ENCODE data around the gene FAM229A. TPM values are rescaled to one million over a fixed set of nuclear protein-coding genes. Genes with fewer than 3 reads are reported as not detected.

FAM229A gene
- polyA plus RNA-seq, 3 donors, result 19.9 TPM; not detected in 2

DNA sequence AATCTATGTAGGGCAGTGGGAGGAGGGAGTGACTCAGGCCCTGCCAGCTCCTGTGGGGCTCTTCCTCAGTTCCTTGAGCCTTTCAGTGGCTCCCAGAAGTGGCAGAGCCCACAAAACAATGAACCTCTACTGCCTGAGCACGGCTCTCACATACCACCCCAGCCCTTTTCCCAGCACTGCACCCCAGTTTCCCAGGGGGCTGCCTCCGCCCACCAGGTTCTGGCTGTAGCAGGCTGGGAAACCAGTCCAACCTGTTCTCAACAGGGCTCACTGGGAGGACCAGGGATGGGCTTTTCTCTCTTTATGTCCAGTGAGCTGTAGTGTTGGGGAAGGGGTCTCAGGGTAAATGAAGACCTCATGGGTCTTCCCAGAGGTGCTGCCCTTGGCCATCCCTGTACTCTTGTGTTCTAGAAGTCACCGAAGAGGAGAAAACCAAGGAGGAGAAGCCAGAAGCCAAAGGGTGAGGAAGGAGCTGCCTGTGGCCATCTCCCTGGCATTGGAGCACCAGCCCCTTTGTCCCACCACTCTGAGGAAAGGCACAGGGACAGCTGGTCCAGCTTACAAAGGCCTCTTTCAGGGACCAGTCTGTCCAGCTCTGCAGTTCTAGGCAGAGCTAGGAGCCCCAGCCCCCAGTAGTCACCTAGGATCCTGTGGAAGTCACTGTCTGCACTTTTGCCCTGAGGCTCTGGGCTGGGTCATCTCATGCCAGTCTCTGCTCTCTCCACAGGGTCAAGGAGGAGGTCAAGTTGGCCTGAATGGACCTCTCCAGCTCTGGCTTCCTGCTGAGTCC, 29.8 kb downstream of the FAM229A start:
- Histone ChIP-seq H3K4me1 (ENCODE audit: control insufficient read depth in 1 of 2, insufficient read depth in 2 of 2, low read length in 2 of 2) (peaks cover 21 to 32% of the 10 kb centered on the region in 2 donors), H3K9ac (ENCODE audit: insufficient read depth, low read length, poor library complexity, severe bottlenecking) (no peak overlapping the region), H3K27ac (ENCODE audit: low read depth in 1 of 2, low read length in 2 of 2) (no peak overlapping the region), H2AFZ (ENCODE audit: insufficient read depth, low read depth, low read length, poor library complexity, severe bottlenecking) (no peak overlapping the region), H3K4me3 (replicated peaks in 1 of 3; ENCODE audit: low read depth in 2 of 3, low read length in 3 of 3) (no peak overlapping the region), H3K27me3 (ENCODE audit: control insufficient read depth in 2 of 2, insufficient read depth in 2 of 2, low read length in 2 of 2) (peaks cover 7 to 15% of the 10 kb centered on the region in 2 donors), H3K79me2 (ENCODE audit: insufficient read depth, low read length) (no peaks in the 10 kb centered on the region), H4K20me1 (ENCODE audit: insufficient read depth, low read length) (peaks cover 55% of the 10 kb centered on the region), H3K36me3 (replicated peaks in 1 of 2; ENCODE audit: control insufficient read depth in 1 of 2, insufficient read depth in 2 of 2, low read length in 2 of 2) (peaks cover 60 to 68% of the 10 kb centered on the region in 2 donors), H3K9me3 (replicated peaks in 1 of 2; ENCODE audit: control insufficient read depth in 1 of 2, insufficient read depth in 1 of 2, low read length in 2 of 2) (no peaks in the 10 kb centered on the region), H3K4me2 (replicated peaks; ENCODE audit: extremely low read depth, low read length, poor library complexity, severe bottlenecking) (no peak overlapping the region)
- H3K36me3 Mint-ChIP-seq, result peaks cover 69 to 72% of the 10 kb centered on the region in 2 donors
- H3K27me3 Mint-ChIP-seq (ENCODE audit: low read depth in 3 of 3), result peaks cover 15 to 22% (median 20%) of the 10 kb centered on the region in 3 donors
- peaks cover 23% of the 10 kb centered on the region for H3K4me1 Mint-ChIP-seq
- 100% methylated on average over 1 of the region's 3 CpGs for WGBS (ENCODE audit: insufficient coverage)
- H3K9me3 Mint-ChIP-seq, result peaks cover 0 to 6% (median 3%) of the 10 kb centered on the region in 7 donors
- intact Hi-C loops (cut with micrococcal nuclease), result loop anchor here in 1 of 2 donors (5.0 kb wide), 1 partner anchor 40 kb away; no protein-coding TSS in a partner anchor
- no peak overlapping the region for H3K4me3 Mint-ChIP-seq
- H3K27ac Mint-ChIP-seq, result no peak overlapping the region
- DNase-seq, result no peak
- TF ChIP-seq, protein P1, sequence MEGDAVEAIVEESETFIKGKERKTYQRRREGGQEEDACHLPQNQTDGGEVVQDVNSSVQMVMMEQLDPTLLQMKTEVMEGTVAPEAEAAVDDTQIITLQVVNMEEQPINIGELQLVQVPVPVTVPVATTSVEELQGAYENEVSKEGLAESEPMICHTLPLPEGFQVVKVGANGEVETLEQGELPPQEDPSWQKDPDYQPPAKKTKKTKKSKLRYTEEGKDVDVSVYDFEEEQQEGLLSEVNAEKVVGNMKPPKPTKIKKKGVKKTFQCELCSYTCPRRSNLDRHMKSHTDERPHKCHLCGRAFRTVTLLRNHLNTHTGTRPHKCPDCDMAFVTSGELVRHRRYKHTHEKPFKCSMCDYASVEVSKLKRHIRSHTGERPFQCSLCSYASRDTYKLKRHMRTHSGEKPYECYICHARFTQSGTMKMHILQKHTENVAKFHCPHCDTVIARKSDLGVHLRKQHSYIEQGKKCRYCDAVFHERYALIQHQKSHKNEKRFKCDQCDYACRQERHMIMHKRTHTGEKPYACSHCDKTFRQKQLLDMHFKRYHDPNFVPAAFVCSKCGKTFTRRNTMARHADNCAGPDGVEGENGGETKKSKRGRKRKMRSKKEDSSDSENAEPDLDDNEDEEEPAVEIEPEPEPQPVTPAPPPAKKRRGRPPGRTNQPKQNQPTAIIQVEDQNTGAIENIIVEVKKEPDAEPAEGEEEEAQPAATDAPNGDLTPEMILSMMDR (IDR thresholded peaks at IDR 0.05), result no peak

DNA sequence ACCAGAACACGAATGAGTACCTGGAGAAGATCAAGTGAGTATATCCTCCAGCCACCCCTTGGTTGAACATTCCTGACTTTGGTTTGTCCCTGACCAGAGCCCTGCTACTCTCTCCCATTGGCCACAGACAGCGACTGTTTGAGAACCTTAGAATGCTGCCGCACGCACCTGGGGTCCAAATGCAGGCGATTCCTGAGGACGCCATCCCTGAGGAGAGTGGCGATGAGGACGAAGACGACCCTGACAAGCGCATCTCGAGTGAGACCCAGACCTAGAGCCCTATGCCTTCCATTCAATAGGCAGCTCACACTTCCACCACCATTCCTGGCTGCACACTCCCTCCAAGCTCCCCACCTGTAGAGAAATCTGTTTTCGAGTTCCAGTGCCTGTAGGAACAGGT, 30.7 kb downstream of the FAM229A start:
- H3K4me3 Mint-ChIP-seq, result no peak overlapping the region

More for the DNA sequence above, 30.7 kb downstream of the FAM229A start:
- Histone ChIP-seq H3K79me2 (ENCODE audit: insufficient read depth, low read length) (no peaks in the 10 kb centered on the region), H3K9me3 (replicated peaks in 1 of 2; ENCODE audit: control insufficient read depth in 1 of 2, insufficient read depth in 1 of 2, low read length in 2 of 2) (no peaks in the 10 kb centered on the region), H3K4me1 (ENCODE audit: control insufficient read depth in 1 of 2, insufficient read depth in 2 of 2, low read length in 2 of 2) (peaks cover 12 to 23% of the 10 kb centered on the region in 2 donors), H3K27ac (ENCODE audit: low read depth in 1 of 2, low read length in 2 of 2) (no peak overlapping the region), H3K27me3 (ENCODE audit: control insufficient read depth in 2 of 2, insufficient read depth in 2 of 2, low read length in 2 of 2) (peaks cover 7 to 15% of the 10 kb centered on the region in 2 donors), H3K36me3 (replicated peaks in 1 of 2; ENCODE audit: control insufficient read depth in 1 of 2, insufficient read depth in 2 of 2, low read length in 2 of 2) (peaks cover 68 to 77% of the 10 kb centered on the region in 2 donors), H4K20me1 (ENCODE audit: insufficient read depth, low read length) (peaks cover 55% of the 10 kb centered on the region), H3K4me3 (replicated peaks in 1 of 3; ENCODE audit: low read depth in 2 of 3, low read length in 3 of 3) (no peak overlapping the region), H3K4me2 (replicated peaks; ENCODE audit: extremely low read depth, low read length, poor library complexity, severe bottlenecking) (no peak overlapping the region), H3K9ac (ENCODE audit: insufficient read depth, low read length, poor library complexity, severe bottlenecking) (no peak overlapping the region), H2AFZ (ENCODE audit: insufficient read depth, low read depth, low read length, poor library complexity, severe bottlenecking) (no peak overlapping the region)
- intact Hi-C loops (cut with micrococcal nuclease), result loop anchor here in 1 of 2 donors (5.0 kb wide), 1 partner anchor 41 kb away; no protein-coding TSS in a partner anchor
- DNase-seq, result no peak
- Mint-ChIP-seq H3K9me3 (peaks cover 0 to 6% (median 3%) of the 10 kb centered on the region in 7 donors), H3K4me1 (peaks cover 13% of the 10 kb centered on the region), H3K27ac (peak overlapping the region in 1 of 7 donors; percentile 75), H3K36me3 (peaks cover 78 to 80% of the 10 kb centered on the region in 2 donors), H3K27me3 (ENCODE audit: low read depth in 3 of 3) (peaks cover 15 to 17% (median 17%) of the 10 kb centered on the region in 3 donors)
- TF ChIP-seq, protein P1 (IDR thresholded peaks at IDR 0.05), result no peak
- WGBS (ENCODE audit: insufficient coverage), result 98% methylated on average over 9 of the region's 12 CpGs

Data from CD14-positive monocyte (primary cell).